Vagina (tissue), 1 donor: ENCODE data around the gene TMBIM6. TPM values are rescaled to one million over a fixed set of nuclear protein-coding genes. Genes with fewer than 3 reads are reported as not detected.

Experiments used
- small RNA-seq: library from RNA; depleted of rRNA; stranded (forward); fragments of <200 nt; gene quantifications from one replicate; pipeline ENCODE3, GENCODE V24; 2016
- total RNA-seq: library from RNA; depleted of rRNA; stranded (reverse); fragments of >200 nt; gene quantifications from one replicate; pipeline ENCODE4 v1.2.3, GENCODE V29; 2016

Gene TMBIM6
- total RNA-seq, 1 donor from 2014 or later, result 240 TPM

Small RNA genes within 50 kb of the gene (small RNA-seq; reads per million reads assigned to genes)
- gene AC020612.2 (not detected), gene LSM6P2 (not detected)

Other genes starting within 250 kb of the TMBIM6 start
- gene KCNH3, start 202.5 kb upstream of the TMBIM6 start, total RNA-seq, result not detected
- gene MCRS1, start 173.4 kb upstream of the TMBIM6 start, total RNA-seq, result 40.8 TPM
- gene FAM186B, start 135.9 kb upstream of the TMBIM6 start, total RNA-seq, result not detected
- gene PRPF40B, start 118.0 kb upstream of the TMBIM6 start, total RNA-seq, result 22.1 TPM
- gene FMNL3, start 34.2 kb upstream of the TMBIM6 start, total RNA-seq, result 11.0 TPM
- 15.7 TPM for gene NCKAP5L, start 86.9 kb downstream of the TMBIM6 start, total RNA-seq
- 2.7 TPM for gene BCDIN3D, start 101.5 kb downstream of the TMBIM6 start, total RNA-seq
- 19.4 TPM for gene FAIM2, start 162.3 kb downstream of the TMBIM6 start, total RNA-seq
- gene AQP2, start 209.2 kb downstream of the TMBIM6 start, total RNA-seq, result not detected
- gene AQP5, start 220.3 kb downstream of the TMBIM6 start, total RNA-seq, result not detected
- gene AQP6, start 231.4 kb downstream of the TMBIM6 start, total RNA-seq, result not detected